SK-N-MC (cell line): ENCODE measurements around the gene HEMK1.

Source experiments
- DNase-seq: peaks from one replicate; pipeline ENCODE4 v3.0.0-alpha.2; 2011; ENCODE audit warnings: low read depth, low spot score
- H3K27ac ChIP-seq: fragments of 200-600 bp; sonication (generic); 2 replicates; pipeline ENCODE4 v1.5.1; 2016; ENCODE audit warnings: mixed run types
- H3K36me3 ChIP-seq: fragments of 200-600 bp; sonication (generic); 2 replicates; pipeline ENCODE4 v1.6.1; 2017; ENCODE audit warnings: antibody characterized with exemption, low read length, mixed read lengths; ENCODE audit not compliant: insufficient read depth
- H3K4me3 ChIP-seq: fragments of 200-600 bp; sonication (generic); 2 replicates; pipeline ENCODE4 v1.5.1; 2016
- H3K9ac ChIP-seq: fragments of 200-600 bp; sonication (generic); 2 replicates; pipeline ENCODE4 v1.8.0; 2017; ENCODE audit warnings: mixed run types, mixed read lengths; ENCODE audit not compliant: insufficient read length
- H3K9me3 ChIP-seq: fragments of 200-600 bp; sonication (generic); 2 replicates; pipeline ENCODE4 v1.6.1; 2017; ENCODE audit warnings: low read depth, mild to moderate bottlenecking, antibody characterized with exemption, low read length, moderate library complexity, mixed read lengths
- EZH2 ChIP-seq: fragments of 200-600 bp; sonication (generic); IDR thresholded peaks from one replicate; pipeline ENCODE4 v1.6.1; 2017; ENCODE audit warnings: antibody characterized with exemption
- FOXP2 ChIP-seq: optimal IDR thresholded peaks from 2 replicates; pipeline ENCODE3; 2011; ENCODE audit warnings: mild to moderate bottlenecking, moderate library complexity; ENCODE audit not compliant: insufficient read depth; ENCODE audit errors: extremely low read length, control extremely low read depth
- POLR2AphosphoS5 ChIP-seq: IDR thresholded peaks from 2 replicates; pipeline ENCODE4 v1.6.1; 2012; ENCODE audit warnings: mild to moderate bottlenecking, low read depth, low read length, borderline replicate concordance

HEMK1 gene

GRCh38 chr3:50551681-50552435, 17.5 kb upstream of the HEMK1 start:
- Histone ChIP-seq H3K9ac (no peak overlapping the region), H3K36me3 (no peaks in the 10 kb centered on the region), H3K27ac (no peak overlapping the region), H3K4me3 (no peak overlapping the region), H3K9me3 (no peaks in the 10 kb centered on the region)
- no peak for DNase-seq
- TF ChIP-seq POLR2AphosphoS5 (no peak), FOXP2 (no peak), EZH2 (no peak)

- no peaks in the 10 kb centered on the region for H3K9me3 ChIP-seq
- H3K9ac ChIP-seq, result no peak overlapping the region
- DNase-seq, result no peak
- no peak overlapping the region for H3K4me3 ChIP-seq
- no peak overlapping the region for H3K27ac ChIP-seq
- no peak for TF ChIP-seq FOXP2
- no peak for TF ChIP-seq EZH2
- TF ChIP-seq POLR2AphosphoS5, result no peak
- H3K36me3 ChIP-seq, result no peaks in the 10 kb centered on the region
These were observed 16.7 kb upstream of the HEMK1 start for GRCh38 chr3:50552598-50552997.

- no peak for TF ChIP-seq FOXP2
- TF ChIP-seq EZH2, result no peak
- no peak for TF ChIP-seq POLR2AphosphoS5
- Histone ChIP-seq H3K36me3 (no peaks in the 10 kb centered on the region), H3K9ac (no peak overlapping the region), H3K27ac (no peak overlapping the region), H3K9me3 (no peaks in the 10 kb centered on the region), H3K4me3 (no peak overlapping the region)
- DNase-seq, result no peak
These were observed 14.8 kb upstream of the HEMK1 start for GRCh38 chr3:50554553-50554952.

- no peak overlapping the region for H3K9ac ChIP-seq
- no peak overlapping the region for H3K4me3 ChIP-seq
- no peaks in the 10 kb centered on the region for H3K9me3 ChIP-seq
- TF ChIP-seq POLR2AphosphoS5 (no peak), EZH2 (no peak), FOXP2 (no peak)
- H3K27ac ChIP-seq, result no peak overlapping the region
- no peak for DNase-seq
- H3K36me3 ChIP-seq, result no peaks in the 10 kb centered on the region
These were observed 12.2 kb upstream of the HEMK1 start for GRCh38 chr3:50557106-50557505.

- no peaks in the 10 kb centered on the region for H3K9me3 ChIP-seq
- TF ChIP-seq EZH2, result no peak
- no peaks in the 10 kb centered on the region for H3K36me3 ChIP-seq
- H3K4me3 ChIP-seq, result no peak overlapping the region
- H3K9ac ChIP-seq, result no peak overlapping the region
- DNase-seq, result no peak
- H3K27ac ChIP-seq, result no peak overlapping the region
These were observed 11.4 kb upstream of the HEMK1 start for GRCh38 chr3:50557915-50558314.

GRCh38 chr3:50559702-50560101, 9.6 kb upstream of the HEMK1 start:
- no peak overlapping the region for H3K4me3 ChIP-seq
- TF ChIP-seq EZH2, result no peak
- no peak for DNase-seq
- no peak overlapping the region for H3K9ac ChIP-seq
- H3K9me3 ChIP-seq, result no peaks in the 10 kb centered on the region
- no peak overlapping the region for H3K27ac ChIP-seq
- H3K36me3 ChIP-seq, result no peaks in the 10 kb centered on the region

GRCh38 chr3:50562861-50563260, 6.5 kb upstream of the HEMK1 start:
- TF ChIP-seq POLR2AphosphoS5 (no peak), EZH2 (no peak), FOXP2 (no peak)
- no peaks in the 10 kb centered on the region for H3K9me3 ChIP-seq
- H3K36me3 ChIP-seq, result no peaks in the 10 kb centered on the region
- H3K9ac ChIP-seq, result no peak overlapping the region
- no peak overlapping the region for H3K4me3 ChIP-seq
- DNase-seq, result no peak
- H3K27ac ChIP-seq, result no peak overlapping the region

GRCh38 chr3:50563867-50564266, 5.5 kb upstream of the HEMK1 start:
- no peak overlapping the region for H3K4me3 ChIP-seq
- no peak for TF ChIP-seq EZH2
- H3K9me3 ChIP-seq, result no peaks in the 10 kb centered on the region
- no peak overlapping the region for H3K27ac ChIP-seq
- H3K36me3 ChIP-seq, result no peaks in the 10 kb centered on the region
- DNase-seq, result no peak
- H3K9ac ChIP-seq, result no peak overlapping the region

GRCh38 chr3:50564321-50564720, 5.0 kb upstream of the HEMK1 start:
- Histone ChIP-seq H3K9me3 (no peaks in the 10 kb centered on the region), H3K4me3 (no peak overlapping the region), H3K27ac (no peak overlapping the region), H3K36me3 (no peaks in the 10 kb centered on the region), H3K9ac (no peak overlapping the region)
- no peak for TF ChIP-seq FOXP2
- TF ChIP-seq POLR2AphosphoS5, result no peak
- TF ChIP-seq EZH2, result no peak
- DNase-seq, result no peak
